Osteocyte (in vitro differentiated cells): ENCODE results near the gene TMPRSS11D. TPM values are rescaled to one million over a fixed set of nuclear protein-coding genes. Genes with fewer than 3 reads are reported as not detected.

Experiments used
- DNase-seq: peaks from one replicate; pipeline ENCODE4 v3.0.0; 2021; ENCODE audit warnings: mixed read lengths; ENCODE audit not compliant: unreplicated experiment; ENCODE audit errors: extremely low spot score
- H3K27ac Mint-ChIP-seq: one replicate; pipeline ENCODE4 v1.8.0; 2021; ENCODE audit warnings: mild to moderate bottlenecking, mixed read lengths; ENCODE audit not compliant: unreplicated experiment
- H3K27me3 Mint-ChIP-seq: one replicate; pipeline ENCODE4 v1.8.0; 2021; ENCODE audit warnings: mixed read lengths; ENCODE audit not compliant: unreplicated experiment
- H3K36me3 Mint-ChIP-seq: one replicate; pipeline ENCODE4 v1.8.0; 2021; ENCODE audit warnings: mixed read lengths; ENCODE audit not compliant: unreplicated experiment
- H3K4me1 Mint-ChIP-seq: one replicate; pipeline ENCODE4 v1.8.0; 2021; ENCODE audit warnings: mixed read lengths; ENCODE audit not compliant: unreplicated experiment
- H3K4me3 Mint-ChIP-seq: one replicate; pipeline ENCODE4 v1.8.0; 2021; ENCODE audit warnings: mild to moderate bottlenecking, moderate library complexity, mixed read lengths; ENCODE audit not compliant: unreplicated experiment
- H3K9me3 Mint-ChIP-seq: one replicate; pipeline ENCODE4 v1.8.0; 2021; ENCODE audit warnings: mixed read lengths; ENCODE audit not compliant: unreplicated experiment
- total RNA-seq: library from RNA; stranded (reverse); gene quantifications from 2 replicates; pipeline ENCODE4 v1.2.1, GENCODE V29; 2021
- TF ChIP-seq, protein P1 (sequence below): fragments of 200-600 bp; sonication (generic); IDR thresholded peaks from 2 replicates; pipeline ENCODE4 v1.5.0; 2021; ENCODE audit warnings: antibody characterized with exemption, mild to moderate bottlenecking, moderate library complexity

TMPRSS11D gene
- total RNA-seq, 1 donor from 2014 or later, result not detected

- H3K27me3 Mint-ChIP-seq, result peaks cover 30% of the 10 kb centered on the region
- DNase-seq, result no peak
These were observed 28.3 kb upstream of the TMPRSS11D start for GRCh38 chr4:67912080-67912479.

GRCh38 chr4:67911638-67912037, 27.8 kb upstream of the TMPRSS11D start:
- Mint-ChIP-seq H3K4me3 (no peak overlapping the region), H3K4me1 (no peaks in the 10 kb centered on the region), H3K27ac (no peak overlapping the region), H3K27me3 (peaks cover 30% of the 10 kb centered on the region), H3K9me3 (no peaks in the 10 kb centered on the region), H3K36me3 (no peaks in the 10 kb centered on the region)
- no peak for DNase-seq
- TF ChIP-seq, protein P1, sequence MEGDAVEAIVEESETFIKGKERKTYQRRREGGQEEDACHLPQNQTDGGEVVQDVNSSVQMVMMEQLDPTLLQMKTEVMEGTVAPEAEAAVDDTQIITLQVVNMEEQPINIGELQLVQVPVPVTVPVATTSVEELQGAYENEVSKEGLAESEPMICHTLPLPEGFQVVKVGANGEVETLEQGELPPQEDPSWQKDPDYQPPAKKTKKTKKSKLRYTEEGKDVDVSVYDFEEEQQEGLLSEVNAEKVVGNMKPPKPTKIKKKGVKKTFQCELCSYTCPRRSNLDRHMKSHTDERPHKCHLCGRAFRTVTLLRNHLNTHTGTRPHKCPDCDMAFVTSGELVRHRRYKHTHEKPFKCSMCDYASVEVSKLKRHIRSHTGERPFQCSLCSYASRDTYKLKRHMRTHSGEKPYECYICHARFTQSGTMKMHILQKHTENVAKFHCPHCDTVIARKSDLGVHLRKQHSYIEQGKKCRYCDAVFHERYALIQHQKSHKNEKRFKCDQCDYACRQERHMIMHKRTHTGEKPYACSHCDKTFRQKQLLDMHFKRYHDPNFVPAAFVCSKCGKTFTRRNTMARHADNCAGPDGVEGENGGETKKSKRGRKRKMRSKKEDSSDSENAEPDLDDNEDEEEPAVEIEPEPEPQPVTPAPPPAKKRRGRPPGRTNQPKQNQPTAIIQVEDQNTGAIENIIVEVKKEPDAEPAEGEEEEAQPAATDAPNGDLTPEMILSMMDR, result no peak

More at GRCh38 chr4:67912080-67912479, 28.3 kb upstream of the TMPRSS11D start:
- TF ChIP-seq, protein P1, result no peak
- H3K4me3 Mint-ChIP-seq, result no peak overlapping the region
- no peak overlapping the region for H3K27ac Mint-ChIP-seq
- no peaks in the 10 kb centered on the region for H3K9me3 Mint-ChIP-seq
- no peaks in the 10 kb centered on the region for H3K36me3 Mint-ChIP-seq
- no peaks in the 10 kb centered on the region for H3K4me1 Mint-ChIP-seq

DNA sequence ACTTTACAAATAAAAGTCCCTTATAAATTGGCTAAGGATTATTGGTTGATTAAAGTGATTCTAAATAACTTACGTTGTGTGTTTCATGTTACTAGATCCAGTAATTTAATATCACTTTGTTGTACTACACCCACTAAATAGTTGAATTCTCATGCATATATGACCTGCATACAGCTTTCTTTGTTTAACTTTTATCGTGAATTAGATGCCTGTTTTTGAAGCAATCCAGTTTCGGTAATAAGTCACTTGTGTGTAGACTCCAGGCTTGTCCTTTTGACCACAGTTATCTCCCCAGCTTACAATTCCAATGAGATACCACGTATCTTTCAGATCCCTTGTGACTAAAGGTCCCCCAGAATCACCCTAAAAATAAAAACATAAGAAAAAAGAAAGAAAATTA, 27.3 kb upstream of the TMPRSS11D start:
- TF ChIP-seq, protein P1, result no peak
- no peak for DNase-seq
- H3K27me3 Mint-ChIP-seq, result peaks cover 30% of the 10 kb centered on the region
- no peaks in the 10 kb centered on the region for H3K4me1 Mint-ChIP-seq
- no peaks in the 10 kb centered on the region for H3K36me3 Mint-ChIP-seq
- H3K4me3 Mint-ChIP-seq, result no peak overlapping the region
- H3K27ac Mint-ChIP-seq, result no peak overlapping the region
- H3K9me3 Mint-ChIP-seq, result no peaks in the 10 kb centered on the region

DNA sequence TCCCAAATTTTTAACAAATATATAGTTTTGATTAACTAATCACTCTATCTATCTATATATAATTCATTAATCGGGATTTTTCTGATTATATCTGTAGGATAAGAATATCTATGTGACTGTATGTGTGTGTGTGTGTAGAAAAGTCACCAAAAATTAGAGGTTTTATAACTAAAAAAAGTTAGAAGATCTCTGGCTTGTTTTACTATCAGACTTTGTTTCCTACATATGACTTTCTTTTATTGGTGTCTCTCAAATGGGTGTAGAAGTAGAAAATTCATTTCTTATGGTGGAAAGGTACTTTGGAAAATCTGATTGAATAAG, 26.7 kb upstream of the TMPRSS11D start:
- Mint-ChIP-seq H3K27ac (no peak overlapping the region), H3K4me1 (no peaks in the 10 kb centered on the region), H3K4me3 (no peak overlapping the region), H3K36me3 (no peaks in the 10 kb centered on the region), H3K9me3 (no peaks in the 10 kb centered on the region), H3K27me3 (peaks cover 31% of the 10 kb centered on the region)
- TF ChIP-seq, protein P1, result no peak
- DNase-seq, result no peak

GRCh38 chr4:67909905-67910584, 26.2 kb upstream of the TMPRSS11D start:
- Mint-ChIP-seq H3K4me3 (no peak overlapping the region), H3K27ac (no peak overlapping the region), H3K36me3 (no peaks in the 10 kb centered on the region), H3K4me1 (no peaks in the 10 kb centered on the region), H3K9me3 (no peaks in the 10 kb centered on the region), H3K27me3 (peaks cover 35% of the 10 kb centered on the region)
- TF ChIP-seq, protein P1, result peak; percentile 70
- DNase-seq, result no peak
